ENCODE data around the gene PPP2CA. TPM values are rescaled to one million over a fixed set of nuclear protein-coding genes. Genes with fewer than 3 reads are reported as not detected.
"Not testable (repeated sequence)": the region's sequence is repeated elsewhere in the genome, so short reads cannot be mapped to it uniquely, and the experiment has no call there.

Gene PPP2CA
- total and polyA plus RNA-seq, 2 of the 8 experiments (the other 6 are each of a cell fraction or from before 2014, with no cell fraction given): 75.0 to 205 TPM

DNA sequence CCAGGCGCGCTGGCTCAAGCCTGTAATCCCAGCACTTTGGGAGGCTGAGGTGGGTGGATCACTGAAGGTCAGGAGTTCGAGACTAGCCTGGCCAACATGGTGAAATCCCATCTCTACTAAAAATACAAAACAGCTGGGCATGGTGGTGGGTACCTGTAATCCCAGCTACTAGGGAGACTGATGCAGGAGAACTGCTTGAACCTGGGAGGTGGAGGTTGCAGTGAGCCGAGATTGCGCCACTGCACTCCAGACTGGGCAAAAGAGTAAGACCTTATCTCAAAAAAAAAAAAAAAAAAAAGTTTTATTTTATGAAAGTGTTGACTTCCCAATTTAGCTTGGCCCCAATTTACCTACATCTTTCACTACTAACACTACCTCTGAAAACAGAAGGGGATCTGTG, 4.2 kb downstream of the PPP2CA start:
- not testable (repeated sequence) for H2AFZ ChIP-seq (ENCODE audit: low read length); H2BK15ac ChIP-seq (ENCODE audit: low read length); H3K56ac ChIP-seq (replicated peaks; ENCODE audit: insufficient read length, low read depth, low read length); H4K5ac ChIP-seq (ENCODE audit: insufficient read length, low read depth, low read length); H3K23ac ChIP-seq (ENCODE audit: insufficient read length); H3K9ac ChIP-seq (replicated peaks in 1 of 4; ENCODE audit: extremely low read depth in 1 of 4, low read depth in 3 of 4, low read length in 3 of 4); H3K23me2 ChIP-seq (ENCODE audit: low read depth, low read length); DNase-seq (ENCODE audit: low read depth in 1 of 2, low spot score in 2 of 2); H2AK5ac ChIP-seq (ENCODE audit: low read depth, low read length); H3K4ac ChIP-seq (replicated peaks; ENCODE audit: insufficient read length, low read depth, low read length); H3K4me3 ChIP-seq (ENCODE audit: extremely low read depth in 1 of 4, insufficient read depth in 2 of 4, low read depth in 3 of 4, low read length in 4 of 4); H3K9me3 ChIP-seq (ENCODE audit: insufficient read depth in 2 of 2, low read depth in 1 of 2, low read length in 1 of 2); H3K79me1 ChIP-seq (ENCODE audit: low read depth, low read length); H4K8ac ChIP-seq (ENCODE audit: extremely low read depth, insufficient read depth, low read length); H3K4me1 ChIP-seq (replicated peaks in 1 of 4; ENCODE audit: control insufficient read depth in 3 of 4, insufficient read depth in 4 of 4, low read length in 3 of 4); FAIRE-seq; H3K14ac ChIP-seq (ENCODE audit: insufficient read length); H4K91ac ChIP-seq (replicated peaks; ENCODE audit: insufficient read length, low read length); H3K27ac ChIP-seq (ENCODE audit: low read depth, low read length); H2BK12ac ChIP-seq (ENCODE audit: low read depth, low read length); H3K18ac ChIP-seq (ENCODE audit: extremely low read depth, low read length); H3K4me2 ChIP-seq (ENCODE audit: insufficient read depth in 1 of 2, low read depth in 2 of 2, low read length in 2 of 2); H3K27me3 ChIP-seq (replicated peaks in 1 of 4; ENCODE audit: control insufficient read depth in 3 of 4, extremely low read depth in 1 of 4, insufficient read depth in 3 of 4, low read length in 3 of 4); H2BK20ac ChIP-seq (ENCODE audit: low read length); H2BK120ac ChIP-seq (replicated peaks; ENCODE audit: low read depth, low read length); H2BK5ac ChIP-seq (ENCODE audit: low read depth, low read length)
- Histone ChIP-seq H3K79me2 (ENCODE audit: control insufficient read depth in 1 of 2, insufficient read depth in 2 of 2, low read length in 2 of 2) (peaks cover 85 to 92% of the 10 kb centered on the region in 2 experiments), H3K36me3 (ENCODE audit: control insufficient read depth in 2 of 4, insufficient read depth in 4 of 4, low read length in 3 of 4) (peaks cover 0 to 19% (median 6%) of the 10 kb centered on the region in 4 experiments; a peak in 4 of 8 replicates), H4K20me1 (replicated peaks in 1 of 2; ENCODE audit: control insufficient read depth in 1 of 2, insufficient read depth in 2 of 2, low read length in 2 of 2) (peaks cover 27 to 53% of the 10 kb centered on the region in 2 experiments)
- ChIA-PET CTCF (ENCODE audit: partially characterized antibody) (interaction anchor here (0.7 to 1.6 kb wide), 5 partner anchors 20 to 68 kb away, joined by 3 to 5 read pairs (median 4); no protein-coding TSS in a partner anchor), POLR2A (ENCODE audit: partially characterized antibody) (interaction anchor here (0.6 to 9.0 kb wide), 9 partner anchors 11 to 366 kb away, joined by 3 to 166 read pairs (median 5); partner anchors contain the start of genes CDKL3, SKP1 and UBE2B)
- WGBS, 2 experiments (ENCODE audit: extremely low coverage in 1 of 2, insufficient coverage in 1 of 2, insufficient read length in 1 of 2, insufficient replicate concordance in 2 of 2, low coverage in 1 of 2, low lambda C conversion rate in 2 of 2, missing lambda C conversion rate in 1 of 2): 94% methylated on average over 4 of the region's 5 CpGs; no CpG with 5 or more reads in 1 of the 2 experiments
